HepG2 (cell line): Measurements from ENCODE around the gene ZCCHC3. TPM values are rescaled to one million over a fixed set of nuclear protein-coding genes. Genes with fewer than 3 reads are reported as not detected.
A peak's percentile ranks its signal among the peaks of the same experiment; 100 is the strongest.

Experiments used
- BRCA1 ChIP-seq: sonication (generic); formaldehyde crosslinking; IDR thresholded peaks from 2 replicates; pipeline ENCODE4 v1.4.0; 2020; ENCODE audit warnings: missing genetic modification reagents
- DNMT1 ChIP-seq: sonication (generic); formaldehyde crosslinking; IDR thresholded peaks from 2 replicates; pipeline ENCODE4 v1.5.1; 2020; ENCODE audit warnings: mild to moderate bottlenecking, missing genetic modification reagents
- DRAP1 ChIP-seq: IDR thresholded peaks from 2 replicates; pipeline ENCODE4 v1.6.1; 2016; ENCODE audit warnings: missing genetic modification reagents, missing compliant biosample characterization
- NFKB2 ChIP-seq: sonication (generic); formaldehyde crosslinking; IDR thresholded peaks from 2 replicates; pipeline ENCODE4 v1.4.0; 2020; ENCODE audit warnings: missing genetic modification reagents, borderline replicate concordance
- RAD51 ChIP-seq: fragments of 450-650 bp; IDR thresholded peaks from 2 replicates; pipeline ENCODE4 v1.6.1; 2016; ENCODE audit warnings: borderline replicate concordance
- RERE ChIP-seq: IDR thresholded peaks from 2 replicates; pipeline ENCODE4 v1.6.1; 2016; ENCODE audit warnings: low read depth, missing genetic modification reagents, missing compliant biosample characterization
- U2AF1 ChIP-seq: fragments of 200-400 bp; formaldehyde crosslinking; optimal IDR thresholded peaks from 2 replicates; pipeline ENCODE3; 2017; ENCODE audit warnings: mild to moderate bottlenecking, low read depth, low read length
- XRCC5 ChIP-seq: fragments of 200-400 bp; formaldehyde crosslinking; optimal IDR thresholded peaks from 2 replicates; pipeline ENCODE3; 2017; ENCODE audit warnings: mild to moderate bottlenecking, low read length
- ZBTB10 ChIP-seq: sonication (generic); formaldehyde crosslinking; IDR thresholded peaks from 2 replicates; pipeline ENCODE4 v1.4.0; 2020; ENCODE audit warnings: missing genetic modification reagents, borderline replicate concordance
- ZHX2 ChIP-seq, 2 experiments: sonication (generic) in 1 of 2; formaldehyde crosslinking in 1 of 2; IDR thresholded peaks; 2 replicates each; pipeline versions ENCODE4 v1.6.1 to v1.9.0; 2014 to 2022; ENCODE audit warnings: antibody characterized with exemption in 1 of 2, borderline replicate concordance in 1 of 2, inconsistent platforms in 1 of 2, low read depth in 1 of 2, missing genetic modification reagents in 1 of 2
- ZNF234 ChIP-seq: sonication (generic); formaldehyde crosslinking; conservative IDR thresholded peaks from 2 replicates; pipeline ENCODE4 v1.5.1; 2020; ENCODE audit warnings: mild to moderate bottlenecking, missing genetic modification reagents
- ZNF558 ChIP-seq: sonication (generic); formaldehyde crosslinking; IDR thresholded peaks from 2 replicates; pipeline ENCODE4 v1.9.0; 2022; ENCODE audit warnings: mild to moderate bottlenecking, missing genetic modification reagents, borderline replicate concordance
- ZNF724P ChIP-seq: sonication (generic); formaldehyde crosslinking; IDR thresholded peaks from 2 replicates; pipeline ENCODE4 v1.8.0; 2022; ENCODE audit warnings: missing genetic modification reagents, borderline replicate concordance
- polyA plus RNA-seq, 8 experiments: library from polyadenylated mRNA; depleted of rRNA in 3 of 8; stranded (reverse) in 7 of 8; unstranded in 1 of 8; fragments of >200 nt; fragmentation: Illumina TruSeq in 4 of 8; extraction: Trizol in 4 of 8; gene quantifications; 2 replicates each; pipeline versions ENCODE4 v1.2.1 to v1.2.3, GENCODE V29; 2011 to 2016; ENCODE audit warnings: low read depth in 4 of 8, missing spikeins in 1 of 8, mixed read lengths in 1 of 8; ENCODE audit not compliant: insufficient read depth in 1 of 8
- total RNA-seq, 5 experiments: library from RNA; depleted of rRNA; stranded (reverse); fragments of >200 nt; fragmentation: Illumina TruSeq; extraction: Trizol; gene quantifications; 2 replicates each; pipeline ENCODE4 v1.2.3, GENCODE V29; 2016; ENCODE audit warnings: low read depth in 1 of 5

The ZCCHC3 gene
- total and polyA plus RNA-seq, 2 of the 13 experiments (the other 11 are each of a cell fraction or from before 2014, with no cell fraction given), result 46.6 to 63.0 TPM

- TF ChIP-seq ZNF558 (peak; percentile 96; the same call in 1 of the 2 replicates), XRCC5 (peak; percentile 95), ZHX2 (IDR thresholded peaks at IDR 0.05; ENCODE audit: low read depth) (peak; percentile 84), ZHX2 (CRISPR knock-in tag; IDR thresholded peaks at IDR 0.05; ENCODE audit: borderline replicate concordance) (peak; percentile 89), U2AF1 (peak; percentile 41), DNMT1 (CRISPR knock-in tag) (peak; percentile 96), DRAP1 (no peak; the same call in 1 of the 2 replicates), ZBTB10 (CRISPR knock-in tag) (peak; percentile 88), ZNF724P (CRISPR knock-in tag) (peak; percentile 99), RAD51 (no peak), RERE (CRISPR knock-in tag) (peak; percentile 92), ZNF234 (CRISPR knock-in tag) (no peak), NFKB2 (peak; percentile 99), BRCA1 (CRISPR knock-in tag) (peak; percentile 93)
Observed at GRCh38 chr20:324177-325044, 27.0 kb downstream of the ZCCHC3 start (continued).
